ENCODE results near the gene SRD5A2.

DNA sequence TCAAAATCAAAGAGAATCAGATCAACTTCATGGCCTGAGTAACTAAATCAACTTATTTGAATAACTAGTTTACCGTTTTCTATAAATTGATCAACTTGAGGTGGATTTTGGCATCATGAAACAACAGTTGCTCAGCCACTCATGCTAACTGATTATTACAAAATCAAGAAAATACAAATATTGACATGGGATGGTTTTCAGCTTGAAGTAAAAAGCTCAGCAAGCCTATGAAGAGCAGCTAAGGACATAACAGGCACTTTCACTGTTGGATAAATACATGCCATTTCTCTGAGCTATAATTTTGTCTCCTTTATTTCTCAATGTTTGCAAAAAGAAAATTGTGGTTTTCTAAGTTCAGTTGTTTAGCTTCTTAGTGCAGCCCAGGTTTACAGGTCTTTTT, 18.9 kb downstream of the SRD5A2 start:
- TF ChIP-seq, protein P1, sequence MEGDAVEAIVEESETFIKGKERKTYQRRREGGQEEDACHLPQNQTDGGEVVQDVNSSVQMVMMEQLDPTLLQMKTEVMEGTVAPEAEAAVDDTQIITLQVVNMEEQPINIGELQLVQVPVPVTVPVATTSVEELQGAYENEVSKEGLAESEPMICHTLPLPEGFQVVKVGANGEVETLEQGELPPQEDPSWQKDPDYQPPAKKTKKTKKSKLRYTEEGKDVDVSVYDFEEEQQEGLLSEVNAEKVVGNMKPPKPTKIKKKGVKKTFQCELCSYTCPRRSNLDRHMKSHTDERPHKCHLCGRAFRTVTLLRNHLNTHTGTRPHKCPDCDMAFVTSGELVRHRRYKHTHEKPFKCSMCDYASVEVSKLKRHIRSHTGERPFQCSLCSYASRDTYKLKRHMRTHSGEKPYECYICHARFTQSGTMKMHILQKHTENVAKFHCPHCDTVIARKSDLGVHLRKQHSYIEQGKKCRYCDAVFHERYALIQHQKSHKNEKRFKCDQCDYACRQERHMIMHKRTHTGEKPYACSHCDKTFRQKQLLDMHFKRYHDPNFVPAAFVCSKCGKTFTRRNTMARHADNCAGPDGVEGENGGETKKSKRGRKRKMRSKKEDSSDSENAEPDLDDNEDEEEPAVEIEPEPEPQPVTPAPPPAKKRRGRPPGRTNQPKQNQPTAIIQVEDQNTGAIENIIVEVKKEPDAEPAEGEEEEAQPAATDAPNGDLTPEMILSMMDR (conservative IDR thresholded peaks at IDR 0.05), result no peak
- TF ChIP-seq ZFX (IDR thresholded peaks at IDR 0.05), result no peak
